Psoas muscle (tissue), 8 donors: Measurements from ENCODE around the gene TPBGL. TPM values are rescaled to one million over a fixed set of nuclear protein-coding genes. Genes with fewer than 3 reads are reported as not detected.
A peak's percentile ranks its signal among the peaks of the same experiment; 100 is the strongest.

Source experiments
- ATAC-seq, 4 donors: fragments of 200-7000 bp; cut with Tn5 transposase; one replicate each; pipeline ENCODE4 v1.9.1; 2020; ENCODE audit warnings: moderate library complexity in 3 of 4, mild to moderate bottlenecking in 2 of 4
- DNase-seq, 2 donors: peaks; one replicate each; pipeline ENCODE4 v3.0.0-alpha.2; 2020
- H3K27ac ChIP-seq: fragments of 200-600 bp; one replicate; pipeline ENCODE4 v1.8.0; 2022
- H3K27me3 ChIP-seq, 3 donors: fragments of 200-600 bp in 1 of 3; one replicate each; pipeline versions ENCODE4 v1.6.1 to v1.8.0; 2013 to 2022; ENCODE audit warnings: low read length in 2 of 3, mild to moderate bottlenecking in 2 of 3, moderate library complexity in 1 of 3; ENCODE audit not compliant: insufficient read depth in 3 of 3
- H3K36me3 ChIP-seq, 2 donors: fragments of 200-600 bp in 1 of 2; one replicate each; pipeline versions ENCODE4 v1.6.1 to v1.8.0; 2013 to 2022; ENCODE audit warnings: low read depth in 1 of 2, mild to moderate bottlenecking in 1 of 2, moderate library complexity in 1 of 2; ENCODE audit not compliant: insufficient read depth in 1 of 2
- H3K4me1 ChIP-seq: fragments of 200-600 bp; one replicate; pipeline ENCODE4 v1.8.0; 2022
- H3K4me3 ChIP-seq: fragments of 200-600 bp; one replicate; pipeline ENCODE4 v1.8.0; 2022; ENCODE audit warnings: mild to moderate bottlenecking
- H3K9me3 ChIP-seq: fragments of 200-600 bp; one replicate; pipeline ENCODE4 v1.8.0; 2022
- WGBS, 3 donors: extraction: QIAGEN DNeasy Blood & Tissue Kit; methylation state at CpG; one replicate each; pipeline versions ENCODE4 v1.1.6 to v1.1.7; 2013; 5-methylcytosine and 5-hydroxymethylcytosine counted together
- intact Hi-C, 2 donors: fragments of 100-400 bp; cut with DNase I; formaldehyde crosslinking; loops; one replicate each; pipeline versions ENCODE4 v1.11.0 to v1.14.2; 2022
- polyA plus RNA-seq, 3 donors: library from polyadenylated mRNA; stranded (reverse); fragments of 200-250 nt; gene quantifications; one replicate each; pipeline ENCODE4 v1.2.3, GENCODE V29; 2013
- total RNA-seq, 4 donors: library from RNA; stranded (reverse); fragmentation: NEBNext Ultra II Directional in 2 of 4; extraction: Animal tissue kit (Norgen Biotek cat#: 25700) in 2 of 4; gene quantifications; one replicate each; pipeline versions ENCODE4 v1.2.1 to v1.2.4, GENCODE V29; 2021 to 2023
- TF ChIP-seq, protein P1 (sequence below): fragments of 200-600 bp; IDR thresholded peaks from one replicate; pipeline ENCODE4 v1.8.0; 2022; ENCODE audit warnings: antibody characterized with exemption
- donor health status: healthy with polysubstance abuse.
- donor health status: DM: no; HTN: no; CAD: no; lungs with moderate emphysema.
- donor health status: Bipolar disorder and iron deficiency.
- donor health status: healthy.
- donor health status: DM: yes; HTN: yes; CAD: no.
- donor health status: DM: no; HTN: no; CAD: no.
- donor health status: DM: no; HTN: no; CAD: no.
- donor health status: DM: yes; HTN: yes; CAD: no.

Gene TPBGL
- total and polyA plus RNA-seq, 7 donors, result 0.01 to 0.11 (median 0.05) TPM; not detected in 4

DNA sequence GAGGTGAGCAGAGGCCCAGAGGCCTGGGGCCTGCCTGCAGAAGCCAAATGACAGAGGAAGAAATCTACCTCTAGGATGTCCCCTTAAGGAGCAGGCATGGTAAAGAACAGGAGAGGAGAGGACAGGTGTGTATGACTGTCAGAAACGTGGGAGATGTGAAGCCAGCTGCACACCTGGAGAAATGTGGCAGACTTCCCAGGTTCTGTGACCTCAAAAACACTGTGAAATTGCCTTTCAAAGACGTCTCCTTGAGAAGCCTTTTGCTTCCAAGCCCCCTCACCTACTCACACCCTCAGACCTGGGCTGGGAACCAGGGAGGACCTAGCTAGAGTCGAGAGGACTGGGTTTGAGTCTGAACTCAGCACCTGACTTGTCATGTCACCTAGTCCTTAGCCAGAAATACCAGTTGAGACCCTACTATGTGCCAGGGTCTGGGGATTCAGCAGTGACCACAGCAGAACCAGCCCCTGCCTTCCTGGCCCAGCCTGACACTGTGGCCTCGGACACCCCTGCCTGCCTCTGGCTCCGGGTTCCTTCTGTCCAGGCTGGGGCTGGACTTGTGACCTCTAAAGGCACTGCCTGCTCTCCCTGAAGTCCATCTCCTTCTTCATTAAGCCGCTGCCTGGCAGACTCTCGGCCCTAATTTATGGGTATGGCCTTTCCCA is 5.6 kb downstream of the TPBGL start:
- 26 to 54% (median 34%) methylated on average over 7 of the region's 7 CpGs for WGBS, 3 donors
- intact Hi-C loops, result loop anchor here in 1 of 2 donors (2.0 to 10.0 kb wide), 2 partner anchors 103 to 221 kb away; no protein-coding TSS in a partner anchor
- DNase-seq (no peak), ATAC-seq (no peak)
- Histone ChIP-seq H3K9me3 (no peaks in the 10 kb centered on the region), H3K4me1 (peaks cover 4% of the 10 kb centered on the region), H3K27ac (no peak overlapping the region), H3K36me3 (no peaks in the 10 kb centered on the region), H3K27me3 (peaks cover 0 to 15% (median 6%) of the 10 kb centered on the region in 3 donors), H3K4me3 (no peak overlapping the region)
- TF ChIP-seq, protein P1, sequence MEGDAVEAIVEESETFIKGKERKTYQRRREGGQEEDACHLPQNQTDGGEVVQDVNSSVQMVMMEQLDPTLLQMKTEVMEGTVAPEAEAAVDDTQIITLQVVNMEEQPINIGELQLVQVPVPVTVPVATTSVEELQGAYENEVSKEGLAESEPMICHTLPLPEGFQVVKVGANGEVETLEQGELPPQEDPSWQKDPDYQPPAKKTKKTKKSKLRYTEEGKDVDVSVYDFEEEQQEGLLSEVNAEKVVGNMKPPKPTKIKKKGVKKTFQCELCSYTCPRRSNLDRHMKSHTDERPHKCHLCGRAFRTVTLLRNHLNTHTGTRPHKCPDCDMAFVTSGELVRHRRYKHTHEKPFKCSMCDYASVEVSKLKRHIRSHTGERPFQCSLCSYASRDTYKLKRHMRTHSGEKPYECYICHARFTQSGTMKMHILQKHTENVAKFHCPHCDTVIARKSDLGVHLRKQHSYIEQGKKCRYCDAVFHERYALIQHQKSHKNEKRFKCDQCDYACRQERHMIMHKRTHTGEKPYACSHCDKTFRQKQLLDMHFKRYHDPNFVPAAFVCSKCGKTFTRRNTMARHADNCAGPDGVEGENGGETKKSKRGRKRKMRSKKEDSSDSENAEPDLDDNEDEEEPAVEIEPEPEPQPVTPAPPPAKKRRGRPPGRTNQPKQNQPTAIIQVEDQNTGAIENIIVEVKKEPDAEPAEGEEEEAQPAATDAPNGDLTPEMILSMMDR, result no peak

- ATAC-seq, result no peak
Measured at GRCh38 chr11:75246671-75247350, 6.2 kb downstream of the TPBGL start.

DNA sequence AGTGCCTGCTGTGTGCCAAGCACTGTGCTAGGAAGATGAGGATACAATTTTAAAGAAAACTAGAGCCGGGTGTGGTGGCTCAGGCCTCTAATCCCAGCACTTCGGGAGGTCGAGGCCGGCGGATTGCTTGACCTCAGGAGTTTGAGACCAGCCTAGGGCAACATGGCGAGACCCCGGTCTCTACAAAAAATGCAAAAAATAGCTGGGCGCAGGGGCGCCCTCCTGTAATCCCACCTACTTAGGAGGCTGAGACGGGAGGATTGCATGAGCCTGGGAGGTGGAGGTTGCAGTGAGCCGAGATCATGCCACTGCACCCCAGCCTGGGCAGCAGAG is 8.3 kb downstream of the TPBGL start:
- Histone ChIP-seq H3K27me3 (no peaks in the 10 kb centered on the region), H3K27ac (no peak overlapping the region), H3K4me1 (peaks cover 4% of the 10 kb centered on the region), H3K36me3 (no peaks in the 10 kb centered on the region), H3K4me3 (no peak overlapping the region), H3K9me3 (peaks cover 3% of the 10 kb centered on the region)
- WGBS, 3 donors, result 41 to 45% (median 42%) methylated on average over 11 of the region's 11 CpGs
- intact Hi-C loops, result loop anchor here (1.0 to 10.0 kb wide), 5 partner anchors 105 to 320 kb away; no protein-coding TSS in a partner anchor
- no peak for DNase-seq
- peak in 1 of 4 donors; percentile 21 for ATAC-seq
- TF ChIP-seq, protein P1, result no peak

More at GRCh38 chr11:75246671-75247350, 6.2 kb downstream of the TPBGL start:
- H3K4me1 ChIP-seq, result peaks cover 4% of the 10 kb centered on the region
- H3K4me3 ChIP-seq, result no peak overlapping the region
- TF ChIP-seq, protein P1, result no peak
- 45 to 74% (median 58%) methylated on average over 9 to 11 of the region's 11 CpGs for WGBS, 3 donors
- H3K27me3 ChIP-seq, result peaks cover 0 to 11% (median 5%) of the 10 kb centered on the region in 3 donors
- no peaks in the 10 kb centered on the region for H3K9me3 ChIP-seq
- DNase-seq, result no peak
- no peaks in the 10 kb centered on the region for H3K36me3 ChIP-seq
- H3K27ac ChIP-seq, result no peak overlapping the region
- intact Hi-C loops, result loop anchor here in 1 of 2 donors (2.0 to 10.0 kb wide), 2 partner anchors 104 to 222 kb away; no protein-coding TSS in a partner anchor

- Histone ChIP-seq H3K36me3 (no peaks in the 10 kb centered on the region), H3K27me3 (no peaks in the 10 kb centered on the region), H3K9me3 (peaks cover 3% of the 10 kb centered on the region), H3K27ac (no peak overlapping the region), H3K4me3 (no peak overlapping the region), H3K4me1 (peaks cover 4% of the 10 kb centered on the region)
- TF ChIP-seq, protein P1, result no peak
- 41 to 51% (median 51%) methylated on average over 3 of the region's 3 CpGs for WGBS, 3 donors
- ATAC-seq (no peak), DNase-seq (no peak)
- intact Hi-C loops, result loop anchor here (2.0 to 10.0 kb wide), 2 partner anchors 225 to 229 kb away; no protein-coding TSS in a partner anchor
Measured at GRCh38 chr11:75249704-75250103, 9.1 kb downstream of the TPBGL start.
